Peyer's patch (tissue), 4 donors: ENCODE measurements around the gene BLM.

Experiments
- POLR2A ChIP-seq, 2 donors: fragments of 450-650 bp; IDR thresholded peaks; one replicate each; pipeline ENCODE4 v1.5.1; 2017; ENCODE audit warnings: antibody characterized with exemption in 2 of 2, mild to moderate bottlenecking in 2 of 2, moderate library complexity in 2 of 2
- TF ChIP-seq, protein P1 (sequence below), 6 experiments: fragments of 450-650 bp in 4 of 6; fragments of 200-600 bp in 2 of 6; sonication (generic) in 1 of 6; IDR thresholded peaks; one replicate each; pipeline ENCODE4 v1.5.1; 2017 to 2019; ENCODE audit warnings: antibody characterized with exemption in 6 of 6, mild to moderate bottlenecking in 3 of 6, moderate library complexity in 1 of 6

- TF ChIP-seq POLR2A (IDR thresholded peaks at IDR 0.05), result no peak
- TF ChIP-seq, protein P1, sequence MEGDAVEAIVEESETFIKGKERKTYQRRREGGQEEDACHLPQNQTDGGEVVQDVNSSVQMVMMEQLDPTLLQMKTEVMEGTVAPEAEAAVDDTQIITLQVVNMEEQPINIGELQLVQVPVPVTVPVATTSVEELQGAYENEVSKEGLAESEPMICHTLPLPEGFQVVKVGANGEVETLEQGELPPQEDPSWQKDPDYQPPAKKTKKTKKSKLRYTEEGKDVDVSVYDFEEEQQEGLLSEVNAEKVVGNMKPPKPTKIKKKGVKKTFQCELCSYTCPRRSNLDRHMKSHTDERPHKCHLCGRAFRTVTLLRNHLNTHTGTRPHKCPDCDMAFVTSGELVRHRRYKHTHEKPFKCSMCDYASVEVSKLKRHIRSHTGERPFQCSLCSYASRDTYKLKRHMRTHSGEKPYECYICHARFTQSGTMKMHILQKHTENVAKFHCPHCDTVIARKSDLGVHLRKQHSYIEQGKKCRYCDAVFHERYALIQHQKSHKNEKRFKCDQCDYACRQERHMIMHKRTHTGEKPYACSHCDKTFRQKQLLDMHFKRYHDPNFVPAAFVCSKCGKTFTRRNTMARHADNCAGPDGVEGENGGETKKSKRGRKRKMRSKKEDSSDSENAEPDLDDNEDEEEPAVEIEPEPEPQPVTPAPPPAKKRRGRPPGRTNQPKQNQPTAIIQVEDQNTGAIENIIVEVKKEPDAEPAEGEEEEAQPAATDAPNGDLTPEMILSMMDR (IDR thresholded peaks at IDR 0.05), result no peak
These were observed 32.9 kb upstream of the BLM start for GRCh38 chr15:90684281-90684680.
